Keratinocyte (primary cell): ENCODE measurements around the gene TMEM97. TPM values are rescaled to one million over a fixed set of nuclear protein-coding genes. Genes with fewer than 3 reads are reported as not detected.

Experiments
- DNase-seq: peaks from one replicate; pipeline ENCODE4 v3.0.0-alpha.2; 2011; ENCODE audit warnings: low read depth, missing footprints, low spot score
- FAIRE-seq: peaks from 2 replicates; lab custom pipeline; 2011; peaks lifted over from hg19 to GRCh38; lab: Jason Lieb, UNC
- H2AFZ ChIP-seq: 2 replicates; pipeline ENCODE4 v1.6.0; 2012; ENCODE audit warnings: low read length, control low read depth, inconsistent platforms; ENCODE audit not compliant: control insufficient read depth
- H3K27ac ChIP-seq: 2 replicates; pipeline ENCODE4 v1.5.1; 2011; ENCODE audit warnings: low read length; ENCODE audit not compliant: control insufficient read depth, insufficient read depth
- H3K27me3 ChIP-seq: 3 replicates; pipeline ENCODE4 v1.6.0; 2011; ENCODE audit warnings: low read length; ENCODE audit not compliant: control insufficient read depth, insufficient read depth; ENCODE audit errors: extremely low read depth
- H3K36me3 ChIP-seq, 2 experiments: 2 replicates in 1 of 2; 3 replicates in 1 of 2; pipeline ENCODE4 v1.5.1; 2011; ENCODE audit warnings: low read length in 2 of 2, mild to moderate bottlenecking in 1 of 2; ENCODE audit not compliant: control insufficient read depth in 2 of 2, insufficient read depth in 2 of 2; ENCODE audit errors: extremely low read depth in 1 of 2
- H3K4me1 ChIP-seq: 3 replicates; pipeline ENCODE4 v1.5.1; 2011; ENCODE audit warnings: low read length; ENCODE audit not compliant: control insufficient read depth, insufficient read depth; ENCODE audit errors: extremely low read depth
- H3K4me2 ChIP-seq: 3 replicates; pipeline ENCODE4 v1.6.0; 2011; ENCODE audit warnings: low read depth, low read length; ENCODE audit not compliant: control insufficient read depth, insufficient read depth; ENCODE audit errors: extremely low read depth
- H3K4me3 ChIP-seq, 3 experiments: fragments of 200-600 bp in 1 of 3; sonication (generic) in 1 of 3; 2 replicates in 2 of 3; 3 replicates in 1 of 3; pipeline ENCODE4 v1.5.1; 2011 to 2016; ENCODE audit warnings: low read length in 3 of 3, mild to moderate bottlenecking in 3 of 3, control low read depth in 2 of 3, inconsistent platforms in 1 of 3, low read depth in 1 of 3, mixed read lengths in 1 of 3, mixed run types in 1 of 3, moderate library complexity in 1 of 3; ENCODE audit not compliant: control insufficient read depth in 2 of 3, insufficient read depth in 2 of 3; ENCODE audit errors: extremely low read depth in 1 of 3
- H3K79me2 ChIP-seq: 2 replicates; pipeline ENCODE4 v1.6.0; 2012; ENCODE audit warnings: low read length; ENCODE audit not compliant: control insufficient read depth, insufficient read depth
- H3K9ac ChIP-seq: 3 replicates; pipeline ENCODE4 v1.6.0; 2011; ENCODE audit warnings: low read length; ENCODE audit not compliant: control insufficient read depth, insufficient read depth; ENCODE audit errors: extremely low read depth
- H3K9me1 ChIP-seq: 3 replicates; pipeline ENCODE4 v1.6.0; 2011; ENCODE audit warnings: low read length; ENCODE audit not compliant: control insufficient read depth, insufficient read depth; ENCODE audit errors: extremely low read depth
- H3K9me3 ChIP-seq: 2 replicates; pipeline ENCODE4 v1.5.1; 2012; ENCODE audit warnings: low read depth, low read length; ENCODE audit not compliant: control insufficient read depth
- H4K20me1 ChIP-seq: 3 replicates; pipeline ENCODE4 v1.6.0; 2011; ENCODE audit warnings: low read length; ENCODE audit not compliant: control insufficient read depth, insufficient read depth; ENCODE audit errors: extremely low read depth
- EZH2 ChIP-seq: IDR thresholded peaks from one replicate; pipeline ENCODE4 v1.6.1; 2012; ENCODE audit warnings: inconsistent platforms, mild to moderate bottlenecking, low read length, moderate library complexity
- dilution Hi-C: fragments of 300-500 bp; cut with MboI; formaldehyde crosslinking; loops from one replicate; pipeline ENCODE4 v1.7.0; 2020; ENCODE audit warnings: low sequenced_read_pairs; ENCODE audit not compliant: extremely low pct_ligation_motif_present
- polyA plus RNA-seq, 5 experiments: library from polyadenylated mRNA; depleted of rRNA in 3 of 5; stranded (reverse) in 3 of 5; stranded (forward) in 1 of 5; unstranded in 1 of 5; fragments of >200 nt; gene quantifications; 1 replicate in 1 of 5; 2 replicates in 3 of 5; 3 replicates in 1 of 5; pipeline versions ENCODE4 v1.2.1 to v1.2.3, GENCODE V29; 2011 to 2012; ENCODE audit warnings: missing spikeins in 2 of 5, low read depth in 1 of 5, low replicate concordance in 1 of 5
- TF ChIP-seq, protein P1 (sequence below), 3 experiments: IDR thresholded peaks in 1 of 3; conservative IDR thresholded peaks in 1 of 3; optimal IDR thresholded peaks in 1 of 3; 2 replicates in 2 of 3; 3 replicates in 1 of 3; pipeline versions ENCODE3 to v1.5.1; 2011; ENCODE audit warnings: low read length in 3 of 3, mild to moderate bottlenecking in 3 of 3, moderate library complexity in 2 of 3, control low read depth in 1 of 3, inconsistent platforms in 1 of 3; ENCODE audit not compliant: insufficient read depth in 2 of 3; ENCODE audit errors: extremely low read depth in 1 of 3

TMEM97 gene
- polyA plus RNA-seq, 1 donor (not counting 4 experiments of a cell fraction or from before 2014, with no cell fraction given), result 29.9 TPM

DNA sequence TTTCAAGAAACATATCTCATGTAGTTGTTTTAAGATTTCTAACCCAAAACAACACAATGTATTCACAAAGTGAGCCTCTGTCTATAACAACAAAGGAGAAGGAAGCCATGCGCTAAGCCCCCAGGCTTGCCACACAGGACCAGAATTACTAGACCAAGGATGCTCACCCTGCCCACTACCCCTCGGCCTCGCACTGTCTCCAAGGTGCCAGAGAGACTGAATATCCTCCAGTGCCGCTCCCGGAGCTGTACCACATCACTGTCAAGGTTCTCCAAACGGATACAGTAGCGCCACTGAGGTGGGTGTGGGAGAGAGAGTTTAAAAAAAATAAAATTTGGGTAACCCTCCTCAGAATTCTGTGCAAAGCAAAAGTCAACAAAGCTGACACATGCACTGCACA, 31.3 kb downstream of the TMEM97 start:
- Histone ChIP-seq H4K20me1 (no peaks in the 10 kb centered on the region), H3K4me1 (peaks cover 29% of the 10 kb centered on the region), H3K36me3 (peaks cover 53 to 56% of the 10 kb centered on the region in 2 experiments), H3K27ac (no peak overlapping the region), H3K4me2 (no peak overlapping the region), H3K4me3 (no peak overlapping the region), H3K79me2 (peaks cover 6% of the 10 kb centered on the region), H2AFZ (no peak overlapping the region), H3K9ac (no peak overlapping the region), H3K9me1 (no peaks in the 10 kb centered on the region), H3K27me3 (no peaks in the 10 kb centered on the region), H3K9me3 (no peaks in the 10 kb centered on the region)
- dilution Hi-C loops, result no loop called here
- no peak for TF ChIP-seq EZH2
- TF ChIP-seq, protein P1, sequence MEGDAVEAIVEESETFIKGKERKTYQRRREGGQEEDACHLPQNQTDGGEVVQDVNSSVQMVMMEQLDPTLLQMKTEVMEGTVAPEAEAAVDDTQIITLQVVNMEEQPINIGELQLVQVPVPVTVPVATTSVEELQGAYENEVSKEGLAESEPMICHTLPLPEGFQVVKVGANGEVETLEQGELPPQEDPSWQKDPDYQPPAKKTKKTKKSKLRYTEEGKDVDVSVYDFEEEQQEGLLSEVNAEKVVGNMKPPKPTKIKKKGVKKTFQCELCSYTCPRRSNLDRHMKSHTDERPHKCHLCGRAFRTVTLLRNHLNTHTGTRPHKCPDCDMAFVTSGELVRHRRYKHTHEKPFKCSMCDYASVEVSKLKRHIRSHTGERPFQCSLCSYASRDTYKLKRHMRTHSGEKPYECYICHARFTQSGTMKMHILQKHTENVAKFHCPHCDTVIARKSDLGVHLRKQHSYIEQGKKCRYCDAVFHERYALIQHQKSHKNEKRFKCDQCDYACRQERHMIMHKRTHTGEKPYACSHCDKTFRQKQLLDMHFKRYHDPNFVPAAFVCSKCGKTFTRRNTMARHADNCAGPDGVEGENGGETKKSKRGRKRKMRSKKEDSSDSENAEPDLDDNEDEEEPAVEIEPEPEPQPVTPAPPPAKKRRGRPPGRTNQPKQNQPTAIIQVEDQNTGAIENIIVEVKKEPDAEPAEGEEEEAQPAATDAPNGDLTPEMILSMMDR (optimal IDR thresholded peaks at IDR 0.05 in 1 of 3, IDR thresholded peaks at IDR 0.05 in 1 of 3, conservative IDR thresholded peaks at IDR 0.05 in 1 of 3; ENCODE audit: extremely low read depth in 1 of 3, insufficient read depth in 2 of 3, low read length in 3 of 3), result no peak
- no peak for FAIRE-seq
- DNase-seq, result no peak

DNA sequence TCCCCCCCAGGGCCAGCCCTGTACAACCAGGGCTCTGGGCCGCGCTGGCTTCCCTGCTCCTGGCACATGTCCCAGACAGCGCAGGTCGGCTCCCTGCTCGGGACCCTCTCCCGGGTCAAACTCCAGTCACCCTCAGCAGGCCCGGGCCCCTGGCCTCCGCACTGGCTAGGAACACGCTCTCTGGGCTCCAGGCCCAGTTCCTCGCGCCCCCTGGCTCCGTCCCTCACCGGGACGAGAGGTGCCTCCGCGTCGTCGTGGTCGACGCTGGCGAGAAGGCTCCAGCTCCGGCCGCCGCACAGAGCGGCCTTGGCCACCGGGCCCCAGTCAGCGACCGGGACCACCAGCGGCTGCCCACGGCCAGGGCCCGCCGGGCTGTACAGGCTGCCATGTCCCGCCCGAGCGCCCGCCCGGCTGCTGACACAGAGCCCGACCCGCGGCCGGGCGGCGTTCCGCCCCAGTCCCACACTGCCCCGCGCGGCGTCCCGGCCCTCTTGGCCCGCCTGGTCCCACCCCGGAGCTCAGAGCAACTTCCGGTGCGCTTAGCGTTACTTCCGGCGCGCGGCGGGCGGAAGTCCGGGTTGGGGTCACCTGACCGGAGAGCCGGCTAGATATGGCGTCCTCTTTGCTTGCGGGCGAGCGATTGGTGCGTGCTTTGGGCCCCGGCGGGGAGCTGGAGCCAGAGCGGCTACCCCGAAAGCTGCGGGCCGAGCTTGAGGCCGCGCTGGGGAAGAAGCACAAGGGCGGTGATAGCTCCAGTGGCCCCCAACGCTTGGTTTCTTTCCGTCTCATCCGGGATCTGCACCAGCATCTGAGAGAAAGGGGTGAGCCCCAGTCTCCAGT, 38.3 kb downstream of the TMEM97 start, which contains the start of gene POLDIP2:
POLDIP2 (minus strand) TSS at position 467 of the 840 bp plus-strand sequence; CDS start at position 388, 79 bp downstream.
- Histone ChIP-seq H3K79me2 (peaks cover 35% of the 10 kb centered on the region), H3K4me2 (peak within 1 kb of the TSS; percentile 99), H4K20me1 (no peaks in the 10 kb centered on the region), H3K36me3 (peaks cover 32 to 35% of the 10 kb centered on the region in 2 experiments), H3K9me1 (no peaks in the 10 kb centered on the region), H2AFZ (peak within 1 kb of the TSS; percentile 91), H3K27ac (peak within 1 kb of the TSS; percentile 87), H3K9ac (peak within 1 kb of the TSS; percentile 93), H3K27me3 (no peaks in the 10 kb centered on the region), H3K9me3 (no peaks in the 10 kb centered on the region), H3K4me1 (peaks cover 15% of the 10 kb centered on the region), H3K4me3 (peak within 1 kb of the TSS; percentile 92 to 98 (median 97))
- no peak for DNase-seq
- TF ChIP-seq, protein P1 (optimal IDR thresholded peaks at IDR 0.05 in 1 of 3, IDR thresholded peaks at IDR 0.05 in 1 of 3, conservative IDR thresholded peaks at IDR 0.05 in 1 of 3; ENCODE audit: extremely low read depth in 1 of 3, insufficient read depth in 2 of 3, low read length in 3 of 3), result no peak
- no peak for TF ChIP-seq EZH2
- dilution Hi-C loops, result no loop called here
- no peak for FAIRE-seq
